H4 (cell line): ENCODE results near the gene MDGA2. TPM values are rescaled to one million over a fixed set of nuclear protein-coding genes. Genes with fewer than 3 reads are reported as not detected.

Experiments used
- DNase-seq: peaks from one replicate; pipeline ENCODE4 v3.0.0-alpha.2; 2015; ENCODE audit warnings: low spot score
- total RNA-seq: library from RNA; depleted of rRNA; stranded (reverse); fragments of >200 nt; shearing (Covaris generic); gene quantifications from 2 replicates; pipeline ENCODE4 v1.2.3, GENCODE V29; 2014

Gene MDGA2
- total RNA-seq, 1 experiment from 2014 or later, result 2.8 TPM

DNA sequence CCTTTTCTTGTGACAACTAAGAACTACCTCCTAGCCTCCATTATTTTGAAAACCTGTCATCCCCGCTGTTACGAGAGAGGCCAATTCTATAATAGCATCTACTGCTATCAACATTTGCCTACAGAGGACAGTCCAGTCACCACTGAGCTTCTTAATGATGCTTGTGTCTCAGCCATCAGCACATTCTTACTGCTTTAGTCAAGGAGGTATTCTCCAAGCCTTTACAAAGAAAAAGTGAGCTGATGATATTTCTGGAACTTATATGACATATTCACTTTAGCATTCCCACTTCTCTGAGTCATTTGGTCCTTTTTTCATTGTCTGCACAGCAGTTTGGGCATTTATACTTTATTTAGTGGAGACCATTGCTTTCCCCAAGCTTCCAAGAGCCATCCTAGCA, 526.1 kb downstream of the MDGA2 start:
- DNase-seq, result no peak

DNA sequence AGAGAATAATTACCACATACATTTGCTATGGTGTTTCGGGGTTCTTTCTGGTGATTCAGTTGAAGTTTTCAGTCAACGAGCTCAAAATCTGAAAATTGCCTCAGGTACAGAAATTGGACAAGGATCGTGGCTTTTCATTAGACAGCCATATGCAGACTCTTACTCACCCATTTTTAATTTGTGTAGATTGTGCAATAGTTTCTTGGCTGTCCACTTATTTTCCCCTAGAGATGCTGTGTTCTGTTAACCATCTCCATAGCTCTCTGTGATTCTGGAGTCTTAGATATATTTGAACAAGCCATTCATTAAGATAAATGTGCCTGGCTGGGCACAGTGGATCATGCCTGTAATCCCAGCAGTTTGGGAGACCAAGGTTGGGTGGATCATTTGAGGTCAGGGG, 526.7 kb downstream of the MDGA2 start:
- no peak for DNase-seq

GRCh38 chr14:47120645-47121044, 554.8 kb downstream of the MDGA2 start:
- no peak for DNase-seq

DNA sequence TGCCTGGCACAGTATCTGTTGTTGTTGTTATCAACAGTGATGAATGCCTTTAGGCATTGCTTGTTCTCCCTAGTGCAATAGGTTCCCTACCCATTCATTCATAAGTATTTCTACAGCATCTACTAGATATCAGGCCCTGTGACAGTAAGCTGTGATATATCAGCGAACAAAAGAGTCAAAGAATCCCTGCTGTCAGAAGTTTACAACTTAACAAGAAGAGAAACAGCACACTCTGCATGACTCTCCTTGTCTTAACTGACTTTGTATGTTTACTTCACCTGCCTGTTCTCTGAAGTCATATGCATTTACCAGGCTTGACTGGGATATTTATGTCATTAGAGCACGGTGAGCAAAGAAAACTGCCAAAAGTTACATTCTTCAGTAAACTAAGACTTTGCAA, 571.6 kb downstream of the MDGA2 start:
- DNase-seq, result no peak

GRCh38 chr14:47102472-47102871, 572.9 kb downstream of the MDGA2 start:
- no peak for DNase-seq

DNA sequence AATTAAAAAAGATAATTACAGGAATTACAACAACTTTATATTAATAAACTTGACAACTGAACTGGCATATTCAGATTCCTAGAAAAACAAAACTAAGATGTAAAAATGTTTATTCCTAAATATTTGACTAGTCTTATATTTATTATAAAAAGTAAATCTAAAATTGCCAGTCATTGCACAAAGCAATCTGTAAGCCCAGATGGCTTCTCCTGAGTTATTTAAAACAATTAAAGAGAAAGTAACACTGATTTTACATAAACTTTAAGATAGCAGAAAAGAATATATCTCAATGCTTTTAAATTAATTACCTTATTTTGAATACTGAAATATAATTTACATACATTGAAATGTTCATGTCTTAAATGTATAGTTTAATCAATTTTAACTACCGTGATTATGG, 589.7 kb downstream of the MDGA2 start:
- DNase-seq, result no peak

- no peak for DNase-seq
These were observed 610.1 kb downstream of the MDGA2 start for GRCh38 chr14:47065326-47065725.

GRCh38 chr14:47060050-47060449, 615.4 kb downstream of the MDGA2 start:
- no peak for DNase-seq

DNA sequence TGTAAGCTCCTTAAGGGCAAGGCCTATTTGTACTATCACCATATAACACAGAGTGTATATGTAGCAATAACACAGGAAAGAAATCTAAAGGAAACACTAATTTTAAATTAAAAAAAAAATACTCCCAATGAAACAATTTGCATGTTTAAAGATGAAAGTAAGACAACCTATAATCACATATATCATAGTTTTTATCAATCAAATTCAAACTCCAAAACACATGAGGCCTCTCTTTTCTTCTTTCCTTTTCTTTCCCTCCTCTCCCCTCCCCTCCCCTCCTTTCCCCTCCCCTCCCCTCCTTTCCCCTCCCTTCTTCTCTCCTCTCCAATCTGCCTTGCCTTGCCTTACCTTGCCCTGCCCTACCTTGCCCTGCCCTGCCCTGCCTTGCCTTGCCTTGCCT, 618.0 kb downstream of the MDGA2 start:
- no peak for DNase-seq

DNA sequence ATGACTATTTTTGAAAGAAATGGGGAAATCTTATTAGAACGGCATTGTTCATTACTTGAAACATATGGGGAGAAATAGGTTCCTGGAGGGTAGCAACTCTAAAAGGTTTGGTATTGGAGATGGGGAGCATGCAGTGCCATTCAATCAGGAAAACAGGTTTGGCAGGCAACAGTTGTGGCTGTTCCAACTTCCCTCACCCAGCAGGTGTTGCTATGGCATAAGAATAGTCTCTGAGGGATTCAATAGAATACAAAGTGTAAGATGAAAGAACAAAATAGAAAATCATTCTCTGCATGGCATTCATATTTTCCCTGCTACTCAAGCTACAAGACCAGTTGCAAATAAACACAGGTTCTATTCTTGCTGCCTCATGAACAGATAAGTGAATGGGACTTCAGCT, 630.6 kb downstream of the MDGA2 start:
- peak; percentile 35 for DNase-seq

DNA sequence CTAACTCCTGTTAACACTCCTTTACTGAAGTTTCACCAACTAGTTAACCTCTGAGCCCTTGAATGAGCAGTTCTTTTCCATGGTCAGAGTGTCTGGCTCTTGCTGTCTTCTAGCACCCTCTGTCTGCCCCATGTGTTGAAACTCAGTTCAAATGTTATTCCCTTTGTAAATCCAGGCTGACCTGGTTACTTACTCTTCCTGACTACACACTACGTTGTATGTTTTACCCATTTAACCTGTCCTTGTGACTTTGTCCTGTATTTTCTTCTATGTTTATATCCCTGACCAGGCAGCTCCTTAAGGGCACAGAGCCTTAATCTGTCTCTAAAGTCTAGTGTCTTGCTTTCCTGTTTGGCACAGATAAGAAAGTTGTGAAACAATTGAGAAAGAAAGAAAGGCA, 634.9 kb downstream of the MDGA2 start:
- DNase-seq, result peak; percentile 68

DNA sequence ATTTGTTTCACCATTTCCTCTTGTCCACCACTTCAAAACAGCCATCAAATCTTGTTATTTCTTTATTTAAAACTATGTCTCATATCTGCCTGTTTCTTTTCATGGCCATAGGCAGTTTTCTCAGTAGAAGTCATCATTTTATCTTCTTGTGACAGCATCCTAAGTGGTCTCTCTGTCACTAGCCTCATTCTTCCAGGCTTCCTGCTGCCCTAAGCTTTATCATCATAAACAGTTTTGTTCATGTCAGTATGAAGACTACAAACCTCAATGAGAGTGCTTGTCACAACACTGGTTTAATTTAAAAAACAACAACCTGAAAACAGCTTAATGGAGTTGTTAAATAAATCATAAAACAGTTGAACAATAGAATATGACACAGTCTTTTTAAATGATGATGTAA, 636.1 kb downstream of the MDGA2 start:
- DNase-seq, result no peak

GRCh38 chr14:47022721-47023120, 652.7 kb downstream of the MDGA2 start:
- no peak for DNase-seq

DNA sequence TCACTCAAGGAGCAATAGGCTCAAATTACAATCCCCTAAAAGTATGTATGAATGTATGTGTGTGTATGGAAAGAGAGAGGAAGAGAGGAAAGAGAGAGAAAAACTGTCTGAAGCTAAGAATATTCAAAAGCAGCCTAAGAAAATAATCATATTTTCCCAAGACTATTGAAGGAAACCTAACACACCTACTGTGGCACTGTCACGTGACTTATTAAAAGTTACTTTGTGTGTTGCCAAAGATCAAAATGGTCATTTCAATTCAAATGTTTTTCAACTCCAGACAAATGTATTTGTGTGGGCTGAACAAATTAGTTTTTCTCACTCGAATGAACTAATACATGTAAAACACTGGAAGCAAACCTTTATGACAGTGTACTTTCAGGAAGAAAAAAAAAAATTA, 654.9 kb downstream of the MDGA2 start:
- no peak for DNase-seq

DNA sequence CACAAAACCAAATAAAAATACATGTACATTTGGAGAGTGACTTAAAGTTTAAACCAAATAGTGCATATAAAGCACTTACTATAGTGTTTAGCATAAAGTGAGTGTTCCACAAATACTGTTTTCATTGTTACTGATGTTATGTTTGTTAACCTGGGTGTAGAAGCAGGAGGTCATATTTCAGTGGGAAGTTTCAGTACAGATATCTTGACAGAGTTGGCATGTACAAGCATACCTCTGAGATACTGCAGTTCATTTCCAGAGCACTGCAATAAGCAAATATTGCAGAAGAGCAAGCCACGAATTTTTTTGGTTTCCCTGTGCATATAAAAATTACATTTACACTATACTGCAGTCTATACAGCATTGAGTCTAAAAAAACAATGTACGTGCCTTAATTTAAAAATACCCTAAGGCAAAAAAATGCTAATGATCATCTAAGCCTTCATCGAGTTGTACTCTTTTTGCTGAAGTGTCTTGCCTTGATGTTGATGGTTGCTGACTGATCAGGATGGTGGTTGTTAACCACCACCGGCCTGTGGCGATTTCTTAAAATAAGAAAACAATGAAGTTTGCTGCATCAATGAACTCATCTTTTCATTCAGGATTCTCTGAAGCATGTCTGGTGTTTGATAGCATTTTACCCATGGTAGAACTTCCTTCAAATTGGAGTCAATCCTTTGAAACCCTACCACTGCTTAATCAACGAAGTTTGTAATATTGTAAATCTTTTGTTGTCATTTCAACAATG, 662.7 kb downstream of the MDGA2 start:
- no peak for DNase-seq

DNA sequence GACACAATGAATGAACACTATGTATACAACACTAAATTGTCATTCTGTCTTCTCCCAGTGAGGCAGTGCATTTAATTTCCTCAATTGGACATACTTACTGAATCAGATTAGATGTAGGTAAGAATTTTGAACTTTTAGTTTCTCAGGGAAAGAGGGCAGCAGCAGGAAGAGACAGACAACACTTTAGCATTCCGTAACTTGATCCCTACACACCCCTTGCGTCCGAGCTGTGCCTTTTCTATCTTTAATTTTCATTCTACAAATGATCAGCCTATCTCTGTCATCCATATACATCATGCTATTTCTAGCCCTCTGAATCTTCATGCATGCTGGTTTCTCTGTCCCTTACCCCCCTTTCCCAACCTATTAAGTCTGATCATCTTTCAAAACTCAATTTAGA, 665.8 kb downstream of the MDGA2 start:
- no peak for DNase-seq

- no peak for DNase-seq
These were observed 666.7 kb downstream of the MDGA2 start for GRCh38 chr14:47008732-47009131.

DNA sequence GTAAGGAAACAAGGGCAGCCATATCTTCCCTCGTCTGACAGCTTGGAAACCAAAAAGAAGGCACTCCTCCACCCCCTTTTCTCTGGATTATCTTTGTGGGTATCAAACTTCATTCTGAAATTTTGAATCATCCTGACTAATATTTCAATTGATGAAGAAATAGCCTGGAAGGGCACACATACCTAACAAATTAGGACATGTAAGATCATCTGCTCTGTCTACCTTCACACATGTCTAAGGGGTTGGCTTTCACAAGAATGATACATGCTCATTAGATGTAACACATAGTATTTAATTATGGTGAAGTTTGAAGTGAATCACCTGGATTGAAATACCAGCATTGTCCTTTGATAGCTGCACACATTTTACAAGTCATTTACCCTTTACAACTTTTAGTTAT, 675.7 kb downstream of the MDGA2 start:
- DNase-seq, result no peak

- DNase-seq, result no peak
These were observed 685.8 kb downstream of the MDGA2 start for GRCh38 chr14:46989566-46989965.

- no peak for DNase-seq
These were observed 687.1 kb downstream of the MDGA2 start for GRCh38 chr14:46988312-46988711.

DNA sequence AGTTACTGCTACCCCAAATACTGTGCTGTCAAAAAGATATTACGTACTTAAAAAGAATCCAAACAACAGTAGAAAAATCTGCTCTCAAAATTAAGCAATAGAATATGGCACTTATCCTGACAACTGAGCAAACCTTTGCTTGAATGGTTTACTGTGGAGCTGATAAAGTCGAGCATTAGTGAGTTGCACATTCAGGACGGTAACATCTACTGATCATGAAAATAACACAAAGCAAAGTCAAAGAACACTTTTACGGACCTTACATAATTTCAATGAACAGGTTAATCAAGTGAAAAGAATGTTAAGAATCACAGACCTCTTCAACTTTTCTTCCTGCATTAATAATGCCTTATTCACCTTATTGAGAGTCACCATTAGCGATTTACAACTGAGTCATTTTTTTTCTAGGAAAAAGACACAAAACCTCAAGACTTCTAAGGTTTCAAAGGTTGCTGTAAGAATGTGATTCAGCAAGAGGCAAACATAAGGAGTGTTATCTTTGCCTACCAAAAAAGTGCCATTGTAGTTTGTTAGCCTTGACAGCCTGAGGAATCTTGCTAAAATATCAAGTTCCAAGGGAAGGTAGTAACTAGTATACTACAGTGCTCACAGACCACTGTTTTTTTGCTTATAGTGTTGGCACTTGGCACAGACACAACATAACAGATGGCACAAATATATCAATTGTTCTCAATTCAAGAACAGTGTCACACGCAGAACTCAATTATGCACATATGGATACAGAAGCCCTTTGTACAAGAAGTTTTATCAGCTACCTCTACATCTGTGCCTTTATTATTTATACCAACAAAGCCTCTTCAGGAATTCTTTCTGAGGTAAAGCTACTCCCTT, 689.6 kb downstream of the MDGA2 start:
- DNase-seq, result no peak

GRCh38 chr14:46973295-46973694, 702.1 kb downstream of the MDGA2 start:
- DNase-seq, result no peak

- no peak for DNase-seq
These were observed 711.0 kb downstream of the MDGA2 start for GRCh38 chr14:46964378-46964777.
